Posterior vena cava (tissue), 2 donors: ENCODE data around the gene CRACDL. TPM values are rescaled to one million over a fixed set of nuclear protein-coding genes. Genes with fewer than 3 reads are reported as not detected.
"Not testable (repeated sequence)": the region's sequence is repeated elsewhere in the genome, so short reads cannot be mapped to it uniquely, and the experiment has no call there.

ENCODE experiments used
- DNase-seq: peaks from one replicate; pipeline ENCODE4 v3.0.0-alpha.2; 2020; ENCODE audit warnings: low spot score
- intact Hi-C, 2 donors: fragments of 100-400 bp; cut with DNase I; formaldehyde crosslinking; loops; one replicate each; pipeline versions ENCODE4 v1.14.1 to v1.14.2; 2022 to 2023
- total RNA-seq, 2 donors: library from RNA; stranded (reverse); fragmentation: NEBNext Ultra II Directional; extraction: Animal tissue kit (Norgen Biotek cat#: 25700); gene quantifications; one replicate each; pipeline ENCODE4 v1.2.1, GENCODE V29; 2021
- donor health status: DM: yes; HTN: yes; CAD: no.
- donor health status: DM: yes; HTN: yes; CAD: no.

CRACDL gene
- total RNA-seq, 2 donors from 2014 or later: 3.5 to 6.8 TPM

GRCh38 chr2:98909317-98910211, 26.5 kb downstream of the CRACDL start:
- intact Hi-C loops: loop anchor here in 1 of 2 donors (2.0 kb wide), 1 partner anchor 19 kb away; no protein-coding TSS in a partner anchor
- peak; percentile 62 for DNase-seq

GRCh38 chr2:98908931-98909316, 27.1 kb downstream of the CRACDL start:
- intact Hi-C loops: loop anchor here in 1 of 2 donors (2.0 kb wide), 1 partner anchor 20 kb away; no protein-coding TSS in a partner anchor
- no peak for DNase-seq

GRCh38 chr2:98907966-98908905, 27.8 kb downstream of the CRACDL start:
- intact Hi-C loops: loop anchor here in 1 of 2 donors (2.0 kb wide), 1 partner anchor 21 kb away; no protein-coding TSS in a partner anchor
- peak; percentile 57 for DNase-seq

- DNase-seq: peak; percentile 18
- intact Hi-C loops: no loop called here
Measured at GRCh38 chr2:98907385-98907784, 28.6 kb downstream of the CRACDL start.

GRCh38 chr2:98903767-98904485, 32.1 kb downstream of the CRACDL start:
- intact Hi-C loops: no loop called here
- peak; percentile 29 for DNase-seq

GRCh38 chr2:98903064-98903355, 33.0 kb downstream of the CRACDL start:
- DNase-seq: peak; percentile 51
- intact Hi-C loops: no loop called here

GRCh38 chr2:98902209-98903063, 33.6 kb downstream of the CRACDL start:
- intact Hi-C loops: no loop called here
- peak; percentile 62 for DNase-seq

GRCh38 chr2:98901702-98902101, 34.3 kb downstream of the CRACDL start:
- intact Hi-C loops: no loop called here
- peak; percentile 32 for DNase-seq

- DNase-seq: peak; percentile 57
- intact Hi-C loops: no loop called here
Measured at GRCh38 chr2:98901291-98901690, 34.7 kb downstream of the CRACDL start.

GRCh38 chr2:98900721-98901120, 35.3 kb downstream of the CRACDL start:
- DNase-seq: peak; percentile 70
- intact Hi-C loops: no loop called here

GRCh38 chr2:98899703-98900078, 36.3 kb downstream of the CRACDL start:
- DNase-seq: peak; percentile 54
- intact Hi-C loops: not testable (repeated sequence)

GRCh38 chr2:98899041-98899702, 36.9 kb downstream of the CRACDL start:
- DNase-seq: peak; percentile 47
- intact Hi-C loops: no loop called here

GRCh38 chr2:98898423-98898841, 37.6 kb downstream of the CRACDL start:
- intact Hi-C loops: no loop called here
- DNase-seq: peak; percentile 70

- intact Hi-C loops: no loop called here
- peak; percentile 34 for DNase-seq
Measured at GRCh38 chr2:98897746-98898145, 38.3 kb downstream of the CRACDL start.

- peak; percentile 14 for DNase-seq
- intact Hi-C loops: no loop called here
Measured at GRCh38 chr2:98896944-98897343, 39.1 kb downstream of the CRACDL start.

- intact Hi-C loops: no loop called here
- DNase-seq: no peak
Measured at GRCh38 chr2:98896416-98896815, 39.6 kb downstream of the CRACDL start.

- intact Hi-C loops: no loop called here
- peak; percentile 48 for DNase-seq
Measured at GRCh38 chr2:98895901-98896300, 40.1 kb downstream of the CRACDL start.

- peak; percentile 28 for DNase-seq
- intact Hi-C loops: no loop called here
Measured at GRCh38 chr2:98895221-98895620, 40.8 kb downstream of the CRACDL start.
